Calu3 (cell line): ENCODE data around the gene RNF168. TPM values are rescaled to one million over a fixed set of nuclear protein-coding genes. Genes with fewer than 3 reads are reported as not detected.

Source experiments
- BruUV-seq: library from RNA; stranded (reverse); fragments of 400-500 nt; replicated peaks from 2 replicates; lab custom pipeline; 2021; lab: Mats Ljungman, UMichigan
- CTCF ChIA-PET: fragments of 300-600 bp; sonication (Branson Sonifier 250); formaldehyde crosslinking; loops from one replicate; lab custom pipeline; 2022; ENCODE audit warnings: antibody characterized with exemption; lab: Charles Lee
- DNase-seq: peaks from one replicate; pipeline ENCODE4 v3.0.0; 2022
- H3K27ac Mint-ChIP-seq: one replicate; pipeline ENCODE4 v1.8.0; 2022; ENCODE audit warnings: mixed read lengths; ENCODE audit not compliant: unreplicated experiment
- H3K27me3 Mint-ChIP-seq: one replicate; pipeline ENCODE4 v1.8.0; 2022; ENCODE audit warnings: mixed read lengths; ENCODE audit not compliant: unreplicated experiment
- H3K36me3 Mint-ChIP-seq: one replicate; pipeline ENCODE4 v1.8.0; 2022; ENCODE audit warnings: mild to moderate bottlenecking, moderate library complexity, mixed read lengths; ENCODE audit not compliant: insufficient read depth, unreplicated experiment
- H3K4me1 Mint-ChIP-seq: one replicate; pipeline ENCODE4 v1.8.0; 2022; ENCODE audit warnings: mild to moderate bottlenecking, low read depth, mixed read lengths; ENCODE audit not compliant: unreplicated experiment
- H3K4me3 Mint-ChIP-seq: one replicate; pipeline ENCODE4 v1.8.0; 2022; ENCODE audit warnings: mild to moderate bottlenecking, low read depth, moderate library complexity, mixed read lengths; ENCODE audit not compliant: unreplicated experiment
- H3K9me3 Mint-ChIP-seq: one replicate; pipeline ENCODE4 v1.8.0; 2022; ENCODE audit warnings: low read depth, mixed read lengths; ENCODE audit not compliant: unreplicated experiment
- CTCF ChIP-seq: fragments of 200-600 bp; IDR thresholded peaks from one replicate; pipeline ENCODE4 v1.8.0; 2022; ENCODE audit warnings: antibody characterized with exemption; ENCODE audit not compliant: unreplicated experiment
- intact Hi-C: fragments of 100-400 bp; cut with micrococcal nuclease; formaldehyde crosslinking; loops from one replicate; pipeline ENCODE4 v1.10.0; 2022; ENCODE audit not compliant: unreplicated experiment
- total RNA-seq: library from RNA; stranded (reverse); gene quantifications from 2 replicates; pipeline ENCODE4 v1.2.3, GENCODE V29; 2022

Gene RNF168
- total RNA-seq, 1 experiment from 2014 or later: 29.2 TPM

DNA sequence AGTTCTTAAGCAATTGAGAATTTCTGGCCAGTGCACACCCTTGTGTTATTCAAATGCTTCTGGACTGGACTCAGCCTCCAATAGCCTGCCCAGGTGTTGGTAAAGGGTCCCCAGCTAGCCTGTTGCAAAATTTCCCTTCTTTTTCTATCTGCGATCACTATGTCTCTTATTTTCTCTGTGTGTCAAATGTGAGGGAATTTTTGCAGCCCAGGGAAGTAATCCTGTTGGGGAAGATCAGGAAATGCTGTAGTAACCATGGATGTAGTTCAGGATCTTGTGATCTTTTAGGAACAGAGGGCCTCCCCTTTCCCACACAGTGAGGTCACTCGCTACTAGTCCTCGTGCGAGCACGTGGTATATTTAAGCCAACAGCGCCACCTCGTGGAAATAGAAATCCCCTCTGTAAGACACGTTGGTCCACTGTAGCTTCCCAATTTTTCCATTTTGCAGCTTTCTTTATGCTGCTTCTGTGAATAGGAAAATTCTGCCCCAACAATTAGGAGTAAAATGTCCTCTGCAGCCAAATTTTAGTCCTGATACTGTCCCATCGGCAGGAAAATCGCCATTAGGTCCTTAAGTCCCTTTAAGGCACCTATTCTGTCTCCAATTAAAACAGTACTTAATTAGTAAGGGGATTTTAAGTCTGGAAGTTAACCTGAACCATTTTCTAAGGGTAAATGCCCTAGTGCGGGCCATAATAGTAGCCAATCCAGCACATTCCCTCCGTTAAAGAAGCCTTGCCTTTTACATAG lies 15.6 kb upstream of the RNF168 start:
- Mint-ChIP-seq H3K36me3 (no peaks in the 10 kb centered on the region), H3K4me1 (no peaks in the 10 kb centered on the region), H3K27ac (no peak overlapping the region), H3K9me3 (peaks cover 12% of the 10 kb centered on the region), H3K4me3 (no peak overlapping the region), H3K27me3 (no peaks in the 10 kb centered on the region)
- intact Hi-C loops: no loop called here
- BruUV-seq: no TSS peak
- peak; percentile 30 for TF ChIP-seq CTCF
- DNase-seq: peak; percentile 56
- CTCF ChIA-PET: interaction anchor here (0.6 kb wide), 1 partner anchor 446 kb away, joined by 3 read pairs; no protein-coding TSS in a partner anchor

DNA sequence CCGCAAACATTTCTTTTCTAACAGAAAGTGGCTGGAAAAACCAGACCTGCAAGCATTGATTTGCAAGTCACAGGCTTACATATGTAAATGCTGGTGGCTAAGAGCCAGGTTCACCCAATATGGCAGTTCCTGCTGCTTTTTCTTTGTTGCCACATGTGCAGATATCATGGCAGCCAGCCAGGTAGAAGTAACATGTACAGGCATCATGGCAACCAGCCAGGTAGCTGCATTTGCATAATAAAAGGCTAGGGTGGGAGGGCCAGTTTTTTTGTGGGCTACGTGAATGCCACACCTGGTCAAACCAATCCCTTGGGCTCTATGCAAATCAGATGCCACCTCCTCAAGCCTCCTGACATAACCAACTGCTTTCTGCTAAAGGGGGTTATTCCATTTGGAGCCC lies 14.4 kb upstream of the RNF168 start:
- TF ChIP-seq CTCF: no peak
- H3K36me3 Mint-ChIP-seq: no peaks in the 10 kb centered on the region
- H3K4me1 Mint-ChIP-seq: no peaks in the 10 kb centered on the region
- H3K4me3 Mint-ChIP-seq: no peak overlapping the region
- BruUV-seq: no TSS peak
- CTCF ChIA-PET: interaction anchor here (0.6 to 0.8 kb wide), 2 partner anchors 158 to 250 kb away, joined by 4 to 6 read pairs; no protein-coding TSS in a partner anchor
- H3K9me3 Mint-ChIP-seq: peaks cover 16% of the 10 kb centered on the region
- no peak overlapping the region for H3K27ac Mint-ChIP-seq
- intact Hi-C loops: no loop called here
- no peaks in the 10 kb centered on the region for H3K27me3 Mint-ChIP-seq
- peak; percentile 36 for DNase-seq

GRCh38 chr3:196517162-196517800 lies 13.7 kb upstream of the RNF168 start:
- no peak overlapping the region for H3K4me3 Mint-ChIP-seq
- CTCF ChIA-PET: interaction anchor here (0.6 to 0.8 kb wide), 3 partner anchors 12 to 251 kb away, joined by 3 to 6 read pairs (median 4); no protein-coding TSS in a partner anchor
- no peak overlapping the region for H3K27ac Mint-ChIP-seq
- no peaks in the 10 kb centered on the region for H3K4me1 Mint-ChIP-seq
- DNase-seq: no peak
- no peaks in the 10 kb centered on the region for H3K36me3 Mint-ChIP-seq
- peaks cover 16% of the 10 kb centered on the region for H3K9me3 Mint-ChIP-seq
- no peaks in the 10 kb centered on the region for H3K27me3 Mint-ChIP-seq
- TF ChIP-seq CTCF: no peak
- intact Hi-C loops: no loop called here
- BruUV-seq: no TSS peak

DNA sequence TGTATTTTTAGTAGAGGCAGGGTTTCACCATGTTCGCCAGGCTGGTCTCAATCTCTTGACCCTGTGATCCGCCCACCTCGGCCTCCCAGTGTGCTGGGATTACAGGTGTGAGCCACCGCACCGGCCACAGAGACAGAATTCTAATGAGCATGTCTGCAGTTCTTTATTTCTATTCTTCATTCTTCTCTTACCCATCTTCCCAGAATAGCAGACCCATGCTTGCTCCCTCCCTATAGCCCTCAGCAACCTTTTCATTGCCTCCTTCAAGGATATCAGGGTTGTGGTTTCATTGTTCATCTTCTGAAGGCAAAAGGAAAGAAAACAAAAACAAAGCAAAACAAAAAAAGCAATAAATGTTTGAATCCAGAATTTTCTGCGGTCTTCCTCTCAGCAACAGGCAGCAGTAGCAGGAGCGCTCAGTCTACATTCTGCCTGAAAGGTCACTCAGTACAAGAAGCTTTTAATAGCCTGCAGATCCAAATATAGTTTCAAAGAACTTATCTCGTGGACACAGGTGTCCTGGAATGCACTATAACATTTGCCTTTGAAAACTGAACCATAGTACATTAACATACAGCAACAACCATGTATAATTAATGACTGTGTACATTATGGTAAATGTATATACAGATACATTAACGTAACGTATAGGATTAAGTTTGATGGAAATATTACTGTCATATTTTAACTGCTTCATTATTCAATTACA lies 11.5 kb upstream of the RNF168 start, which contains the start of gene SMCO1:
Gene SMCO1 (minus strand): TSS at position 434 of the 709 bp plus-strand sequence. CDS start 137 bp downstream, at position 297.
- peaks cover 11% of the 10 kb centered on the region for H3K27me3 Mint-ChIP-seq
- H3K27ac Mint-ChIP-seq: no peak within 1 kb of the TSS
- peaks cover 6% of the 10 kb centered on the region for H3K9me3 Mint-ChIP-seq
- H3K4me1 Mint-ChIP-seq: no peaks in the 10 kb centered on the region
- no peaks in the 10 kb centered on the region for H3K36me3 Mint-ChIP-seq
- no peak within 1 kb of the TSS for H3K4me3 Mint-ChIP-seq
- CTCF ChIA-PET: no interaction called here
- no peak for TF ChIP-seq CTCF
- BruUV-seq: no TSS peak
- DNase-seq: no peak
- intact Hi-C loops: no loop called here
